NCI-H2196 (cell line): ENCODE data around the gene FOXP4.

Experiments
- DNase-seq: peaks from one replicate; lab custom pipeline; 2025; ENCODE audit not compliant: unreplicated experiment; lab: John Stamatoyannopoulos, UW

The FOXP4 gene

DNA sequence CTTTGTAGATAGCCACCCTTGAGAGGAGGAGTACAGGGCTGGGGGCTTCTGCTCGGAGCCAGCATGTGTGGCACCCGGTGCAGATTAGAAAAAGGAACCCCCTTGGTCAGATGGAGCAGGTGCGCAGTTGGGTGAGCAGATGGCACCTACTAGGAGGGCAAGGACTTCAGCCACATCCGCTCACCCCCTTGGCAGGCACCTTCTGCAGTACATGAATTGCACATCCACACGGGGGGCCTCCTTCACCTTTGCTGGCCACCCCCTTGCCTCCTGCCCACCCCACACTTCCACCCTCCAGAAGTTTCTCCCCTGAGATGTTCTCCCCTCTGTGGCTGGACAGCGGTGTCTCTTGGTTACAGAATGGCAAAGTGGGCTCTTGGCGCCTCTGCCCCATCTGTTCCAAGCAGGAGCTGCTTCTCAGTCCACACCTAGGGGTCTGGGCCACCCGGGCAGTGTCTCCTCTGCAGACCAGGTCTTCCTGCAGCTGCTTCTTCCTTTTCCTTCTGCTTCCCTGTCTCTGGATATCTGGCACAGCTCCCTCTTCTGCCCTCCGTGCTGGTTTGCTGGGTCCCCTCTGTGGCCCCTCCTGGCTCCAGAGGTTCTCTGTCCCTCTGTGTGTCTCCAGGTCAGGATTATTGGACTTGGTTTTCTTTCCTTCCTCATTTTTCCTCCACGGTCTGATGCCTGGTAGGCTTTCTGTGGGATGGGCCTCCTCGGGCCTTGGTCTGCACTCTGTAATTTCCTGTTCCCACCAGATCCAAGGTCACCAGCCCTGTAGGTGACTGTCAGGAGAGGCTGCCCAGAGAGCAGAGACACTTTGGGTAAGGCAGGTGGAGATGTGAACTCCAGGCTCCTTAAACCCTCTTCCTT, 96.1 kb downstream of the FOXP4 start:
- no peak for DNase-seq

DNA sequence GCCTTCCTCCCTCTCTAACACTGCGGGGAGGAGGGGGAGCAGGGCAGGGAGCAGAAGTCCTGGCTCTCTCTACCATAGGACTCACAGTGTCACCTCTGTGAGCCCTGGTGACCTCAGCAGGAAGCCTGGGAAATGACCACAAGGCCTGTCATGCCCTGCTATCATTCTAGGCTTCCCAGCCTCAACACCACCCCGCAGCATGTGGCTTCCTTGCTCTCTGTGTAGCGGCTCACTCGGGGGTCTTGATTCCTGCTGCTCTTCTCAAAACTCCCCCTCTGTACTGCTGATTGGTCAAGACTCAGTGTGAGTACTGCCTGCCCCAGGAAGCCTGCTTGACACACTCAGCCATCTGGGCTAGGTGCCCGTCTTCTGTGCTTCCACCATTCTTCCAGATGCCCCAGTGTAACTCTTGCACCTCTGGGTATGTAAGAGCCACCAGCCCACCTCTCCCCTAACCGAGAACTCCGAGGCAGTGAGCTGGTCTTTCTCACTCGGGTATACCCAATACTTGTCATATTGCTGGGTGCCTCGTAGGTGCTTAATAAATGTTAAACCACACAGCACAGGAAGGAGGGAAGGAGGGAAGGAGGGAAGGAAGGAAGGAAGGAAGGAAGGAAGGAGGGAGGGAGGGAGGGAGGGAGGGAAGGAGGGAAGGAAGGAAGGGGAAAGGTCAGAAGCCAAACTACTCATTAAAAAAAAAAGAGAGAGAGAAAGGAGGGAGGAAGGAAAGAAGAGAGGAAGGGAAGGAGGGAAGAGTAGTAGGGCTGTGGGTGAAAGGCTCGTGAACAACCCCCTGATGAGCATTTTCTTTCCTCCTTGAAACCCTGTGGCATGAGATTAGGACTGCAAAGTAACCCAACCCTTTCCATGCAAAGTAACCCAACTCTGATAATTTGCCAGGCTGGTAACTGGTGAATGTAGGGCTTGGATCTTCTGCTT, 97.0 kb downstream of the FOXP4 start:
- no peak for DNase-seq

DNA sequence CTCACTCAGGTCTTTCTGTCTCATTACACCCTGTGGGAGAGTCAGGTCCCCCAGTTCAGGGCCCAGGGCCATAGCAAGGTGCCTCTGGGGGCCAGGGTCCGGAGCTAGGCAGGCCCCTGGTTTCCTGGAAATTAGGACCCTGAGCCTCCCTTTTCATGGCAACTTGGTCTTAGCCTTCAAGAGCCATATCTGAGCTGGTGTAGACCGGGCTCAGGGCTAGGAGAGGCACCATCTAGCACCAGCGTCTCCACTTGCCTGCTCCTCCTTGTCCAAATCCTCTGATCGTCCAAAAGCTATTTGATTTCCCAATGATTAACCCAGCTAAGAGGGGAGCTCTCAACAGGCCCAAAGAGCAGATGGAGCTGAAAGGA, 97.7 kb downstream of the FOXP4 start:
- no peak for DNase-seq

DNA sequence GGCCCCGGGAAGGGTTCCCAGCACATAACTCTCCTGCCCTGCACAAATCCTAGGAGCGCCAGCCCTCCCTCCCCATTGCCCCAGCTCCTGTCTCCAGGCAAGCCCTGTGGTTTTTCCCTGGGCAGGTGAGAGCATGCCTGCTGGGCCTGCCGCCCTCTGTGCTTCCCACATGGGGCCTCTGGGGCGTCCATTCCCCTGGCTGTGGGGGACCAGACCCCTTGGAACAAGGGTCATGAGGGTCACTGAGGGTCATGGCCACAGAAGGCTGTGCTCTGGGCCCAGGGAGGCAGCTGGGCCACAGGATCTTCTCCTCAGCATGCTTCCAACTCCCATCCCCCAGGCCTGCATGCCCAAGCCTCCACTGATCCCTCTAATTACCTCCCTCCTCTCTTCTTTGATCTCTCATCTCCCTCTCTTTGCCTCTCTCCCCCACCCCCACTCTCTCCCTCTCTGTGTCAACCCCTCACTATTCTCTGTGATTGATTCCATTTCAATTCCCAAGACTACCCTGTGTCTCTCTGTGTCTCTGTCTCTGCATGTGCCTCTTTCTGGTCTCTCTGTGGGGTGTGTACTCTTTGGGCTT, 98.2 kb downstream of the FOXP4 start:
- DNase-seq: no peak

DNA sequence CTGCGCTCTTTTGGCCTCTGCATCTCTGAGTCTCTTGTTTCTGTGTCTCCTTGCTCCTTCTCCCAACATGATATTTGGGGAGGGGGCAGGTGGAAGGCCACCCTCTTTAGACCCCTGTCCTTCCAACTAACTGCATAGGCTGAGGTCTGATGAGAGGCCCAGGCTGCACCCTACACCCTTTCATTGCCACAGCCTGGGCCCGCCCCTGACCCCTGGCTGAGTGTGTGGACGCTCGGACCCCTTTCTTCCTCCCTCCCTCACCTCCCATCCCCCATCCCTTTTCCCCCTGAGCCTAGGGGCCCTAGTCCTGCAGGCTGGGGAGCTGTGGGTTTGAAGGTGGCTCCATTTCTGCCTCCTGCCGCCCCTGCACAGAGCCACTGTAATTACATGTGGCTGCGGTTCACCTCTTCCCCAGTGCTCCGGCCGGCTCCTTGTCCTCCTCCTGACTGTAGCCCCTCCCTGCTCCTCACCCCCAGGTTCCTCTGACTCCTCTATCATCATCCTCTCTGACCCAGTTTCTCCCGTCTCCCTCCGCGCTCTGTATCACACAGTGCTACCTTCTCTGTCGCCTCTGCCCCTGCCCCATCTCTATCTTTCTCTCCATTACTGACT, 98.9 kb downstream of the FOXP4 start:
- no peak for DNase-seq

DNA sequence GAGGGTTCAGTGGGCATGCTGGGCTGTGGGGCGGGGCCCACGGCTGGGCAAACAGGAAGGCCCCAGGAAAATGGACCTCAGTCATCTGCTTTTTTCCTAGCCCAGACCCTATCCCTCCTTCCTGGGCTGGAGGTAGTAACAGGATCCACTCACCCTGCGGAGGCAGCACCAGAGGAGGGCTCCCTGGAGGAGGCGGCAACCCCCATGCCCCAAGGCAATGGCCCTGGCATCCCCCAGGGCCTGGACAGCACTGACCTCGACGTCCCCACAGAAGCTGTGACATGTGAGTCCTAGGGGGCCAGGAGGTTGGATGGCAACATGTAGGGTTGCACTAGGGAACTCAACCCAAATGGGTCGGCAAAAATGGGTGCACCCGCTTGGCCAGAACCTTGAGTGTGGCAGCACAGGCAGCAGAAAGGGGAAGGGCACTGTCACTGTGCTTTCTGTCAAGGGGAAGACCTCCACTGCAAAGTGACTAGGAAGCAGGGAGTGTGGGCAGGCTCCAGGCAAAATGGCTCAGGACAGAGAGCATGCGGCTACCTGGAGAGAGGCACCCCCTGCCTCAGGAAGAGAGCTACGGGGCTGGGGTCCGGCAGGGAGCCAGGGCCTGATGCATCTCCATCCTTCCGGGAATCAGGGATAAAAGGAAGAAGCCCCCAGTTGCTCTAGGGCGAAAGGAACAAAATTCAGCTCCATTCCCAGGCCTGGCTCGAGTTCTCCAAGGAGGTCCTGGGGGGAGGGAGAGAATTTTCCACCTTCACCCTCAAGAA, 100.0 kb downstream of the FOXP4 start:
- no peak for DNase-seq

DNA sequence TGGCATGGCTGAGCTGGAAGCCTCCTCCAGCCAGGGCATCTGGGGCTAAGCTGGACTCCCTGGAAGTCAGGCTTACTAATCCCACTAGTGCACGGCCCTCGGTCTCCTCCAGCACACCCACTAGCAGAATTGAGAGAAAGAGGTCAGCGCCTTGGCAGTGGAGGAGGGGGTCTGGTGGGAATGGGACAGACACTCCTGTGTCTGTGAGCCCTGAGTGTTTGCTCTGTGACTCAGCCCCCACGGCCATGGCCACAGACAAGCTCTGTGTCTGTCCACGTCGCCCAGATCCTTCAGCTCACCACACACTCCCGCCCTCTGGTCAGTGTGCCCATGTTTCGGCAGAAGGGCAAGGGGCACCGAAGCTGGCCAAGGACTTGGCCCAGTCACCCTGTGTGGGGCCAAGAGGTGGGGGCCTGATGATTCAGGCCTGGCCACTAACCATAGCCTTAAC, 100.9 kb downstream of the FOXP4 start:
- no peak for DNase-seq

DNA sequence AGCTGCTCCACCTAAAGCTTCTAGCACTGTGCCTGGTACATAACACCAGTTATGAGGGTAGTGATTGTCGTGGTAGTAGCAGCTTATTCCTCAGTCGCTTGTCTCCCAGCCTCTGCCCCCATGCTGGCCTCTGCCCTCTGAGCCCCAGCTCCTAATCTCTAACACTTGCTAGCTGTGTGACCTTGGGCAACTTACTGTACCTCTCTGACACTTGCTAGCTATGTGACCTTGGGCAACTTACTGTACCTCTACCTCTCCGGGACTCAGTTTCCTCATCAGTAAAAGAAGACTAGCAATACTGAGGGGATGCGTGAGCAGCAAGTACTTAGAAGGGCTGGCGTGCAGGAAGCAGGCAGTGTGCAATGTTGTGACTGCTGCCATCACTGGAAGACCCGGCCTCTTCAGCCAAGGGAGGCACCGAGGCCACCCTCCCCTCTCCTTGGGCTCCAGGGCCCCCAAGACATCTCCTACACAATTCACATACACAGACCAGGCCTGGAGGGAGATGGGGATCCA, 101.9 kb downstream of the FOXP4 start:
- no peak for DNase-seq

DNA sequence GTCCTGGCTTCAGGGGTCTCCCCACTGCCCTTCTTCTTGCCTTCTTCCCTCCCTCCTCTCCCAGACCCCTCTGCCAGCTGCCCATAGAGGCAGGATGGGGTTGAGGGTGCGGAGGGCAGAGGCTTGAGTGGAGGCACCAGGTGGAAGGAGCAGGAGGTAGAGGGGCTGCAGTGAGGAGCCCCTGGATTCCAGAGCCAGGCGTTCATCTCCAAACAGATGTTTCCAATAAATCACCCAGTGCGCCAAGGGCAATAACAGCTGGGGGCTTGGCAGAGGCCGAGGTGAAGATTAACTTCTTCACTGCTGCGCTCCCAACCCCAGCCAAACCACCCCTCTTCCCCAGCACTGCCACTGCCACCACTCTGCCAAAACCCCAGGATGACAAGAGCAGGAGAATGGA, 102.7 kb downstream of the FOXP4 start:
- no peak for DNase-seq

DNA sequence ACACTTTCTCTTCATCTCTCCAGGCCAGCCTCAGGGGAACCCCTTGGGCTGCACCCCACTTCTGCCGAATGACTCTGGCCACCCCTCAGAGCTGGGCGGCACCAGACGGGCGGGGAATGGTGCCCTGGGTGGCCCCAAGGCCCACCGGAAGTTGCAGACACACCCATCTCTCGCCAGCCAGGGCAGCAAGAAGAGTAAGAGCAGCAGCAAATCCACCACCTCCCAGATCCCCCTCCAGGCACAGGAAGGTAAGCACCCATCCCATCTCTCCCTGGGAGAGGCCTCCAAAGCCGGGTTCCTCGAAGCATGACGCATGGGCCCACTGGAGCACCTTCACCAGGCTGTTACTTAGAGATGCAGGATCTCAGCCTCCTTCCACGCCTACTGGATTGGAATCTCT, 103.4 kb downstream of the FOXP4 start:
- no peak for DNase-seq

DNA sequence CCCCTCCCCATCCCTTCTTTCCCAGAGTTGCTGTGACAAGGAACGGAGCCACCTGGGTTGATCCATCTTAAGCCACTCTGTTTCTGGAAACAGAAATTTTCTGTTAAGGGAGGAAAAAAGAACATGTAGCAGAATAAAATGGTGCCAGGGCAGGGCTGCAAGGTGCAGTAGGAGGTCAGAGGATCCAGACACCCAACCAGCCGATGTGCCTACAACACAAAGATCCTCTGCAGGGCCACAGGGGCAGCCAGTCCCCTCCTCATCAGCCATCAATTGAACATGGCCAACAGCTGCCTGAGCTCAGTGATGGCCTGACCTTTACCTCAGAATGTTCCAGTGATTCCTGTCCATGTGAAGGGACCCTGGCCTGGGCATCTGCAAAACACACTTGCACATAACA, 103.9 kb downstream of the FOXP4 start:
- no peak for DNase-seq

DNA sequence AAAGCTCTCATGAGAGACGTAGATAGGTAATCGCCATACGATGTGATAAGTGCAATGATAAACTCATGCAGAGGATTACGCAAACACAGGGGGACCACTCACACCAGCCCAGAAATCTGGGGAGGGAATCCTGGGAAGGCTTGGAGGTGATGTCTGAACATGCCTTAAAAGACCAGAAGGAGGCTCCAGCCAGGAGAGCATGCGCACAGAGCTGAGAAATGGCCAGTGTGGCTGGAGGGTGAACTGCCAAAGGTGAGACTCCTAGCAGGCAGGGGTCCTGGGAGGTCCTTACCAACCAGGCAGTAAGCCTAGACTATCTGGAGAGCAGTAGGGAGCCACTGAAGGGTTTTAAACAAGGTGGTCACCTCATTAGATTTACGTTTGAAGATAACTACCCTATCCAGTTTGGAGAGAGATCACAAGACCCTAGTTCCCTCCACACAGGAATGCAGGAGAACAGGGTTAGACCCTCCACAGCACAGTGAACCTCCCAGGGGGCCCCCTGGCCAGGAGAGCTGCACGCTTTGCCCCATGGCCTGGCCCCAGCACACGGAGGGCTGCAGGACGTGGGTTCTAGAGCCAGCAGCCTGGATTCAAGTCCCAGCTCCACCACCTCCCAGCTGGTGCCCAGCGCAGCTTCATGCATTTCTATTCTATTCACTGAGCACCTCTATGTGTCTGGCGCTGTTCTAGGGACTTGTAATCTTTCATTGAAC, 105.2 kb downstream of the FOXP4 start:
- no peak for DNase-seq
